ENCODE results near the gene LIM2.

Gene LIM2

DNA sequence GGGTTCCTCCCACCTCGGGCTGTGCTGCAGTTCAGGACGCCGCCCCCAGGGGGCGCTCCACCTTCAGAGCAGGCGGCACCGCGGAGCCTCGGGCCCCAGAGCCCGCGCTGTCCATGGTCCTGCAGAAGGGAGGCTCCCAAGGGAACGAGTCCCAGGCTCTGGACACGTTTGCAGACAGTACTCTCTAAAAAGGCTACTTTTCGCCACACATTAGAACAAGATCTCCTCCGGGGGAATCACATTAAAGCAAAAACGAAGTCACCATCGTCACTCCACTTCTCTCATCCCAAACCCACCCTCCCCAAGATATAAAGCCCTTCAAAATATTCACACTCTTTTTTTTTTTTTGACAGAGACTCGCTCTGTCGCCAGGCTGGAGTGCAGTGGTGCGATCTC, 34.3 kb upstream of the LIM2 start (continued):
- TF ChIP-seq, protein P1, sequence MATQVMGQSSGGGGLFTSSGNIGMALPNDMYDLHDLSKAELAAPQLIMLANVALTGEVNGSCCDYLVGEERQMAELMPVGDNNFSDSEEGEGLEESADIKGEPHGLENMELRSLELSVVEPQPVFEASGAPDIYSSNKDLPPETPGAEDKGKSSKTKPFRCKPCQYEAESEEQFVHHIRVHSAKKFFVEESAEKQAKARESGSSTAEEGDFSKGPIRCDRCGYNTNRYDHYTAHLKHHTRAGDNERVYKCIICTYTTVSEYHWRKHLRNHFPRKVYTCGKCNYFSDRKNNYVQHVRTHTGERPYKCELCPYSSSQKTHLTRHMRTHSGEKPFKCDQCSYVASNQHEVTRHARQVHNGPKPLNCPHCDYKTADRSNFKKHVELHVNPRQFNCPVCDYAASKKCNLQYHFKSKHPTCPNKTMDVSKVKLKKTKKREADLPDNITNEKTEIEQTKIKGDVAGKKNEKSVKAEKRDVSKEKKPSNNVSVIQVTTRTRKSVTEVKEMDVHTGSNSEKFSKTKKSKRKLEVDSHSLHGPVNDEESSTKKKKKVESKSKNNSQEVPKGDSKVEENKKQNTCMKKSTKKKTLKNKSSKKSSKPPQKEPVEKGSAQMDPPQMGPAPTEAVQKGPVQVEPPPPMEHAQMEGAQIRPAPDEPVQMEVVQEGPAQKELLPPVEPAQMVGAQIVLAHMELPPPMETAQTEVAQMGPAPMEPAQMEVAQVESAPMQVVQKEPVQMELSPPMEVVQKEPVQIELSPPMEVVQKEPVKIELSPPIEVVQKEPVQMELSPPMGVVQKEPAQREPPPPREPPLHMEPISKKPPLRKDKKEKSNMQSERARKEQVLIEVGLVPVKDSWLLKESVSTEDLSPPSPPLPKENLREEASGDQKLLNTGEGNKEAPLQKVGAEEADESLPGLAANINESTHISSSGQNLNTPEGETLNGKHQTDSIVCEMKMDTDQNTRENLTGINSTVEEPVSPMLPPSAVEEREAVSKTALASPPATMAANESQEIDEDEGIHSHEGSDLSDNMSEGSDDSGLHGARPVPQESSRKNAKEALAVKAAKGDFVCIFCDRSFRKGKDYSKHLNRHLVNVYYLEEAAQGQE (tag by site-specific recombination; IDR thresholded peaks at IDR 0.05), result peak; percentile 99
- TF ChIP-seq ZBTB1 (tag by site-specific recombination; IDR thresholded peaks at IDR 0.05) (no peak), ZNF585B (tag by site-specific recombination; IDR thresholded peaks at IDR 0.05) (no peak), KLF7 (tag by site-specific recombination; IDR thresholded peaks at IDR 0.05; ENCODE audit: borderline replicate concordance) (no peak), ZNF660 (tag by site-specific recombination; IDR thresholded peaks at IDR 0.05) (0 out of 2 replicates have a peak, but pooled peaks have one; percentile 46), ZNF221 (tag by site-specific recombination; IDR thresholded peaks at IDR 0.05; ENCODE audit: borderline replicate concordance) (0 out of 2 replicates have a peak, but pooled peaks have one; percentile 29), ZNF132 (tag by site-specific recombination; IDR thresholded peaks at IDR 0.05; ENCODE audit: borderline replicate concordance) (no peak), ZNF626 (tag by site-specific recombination; IDR thresholded peaks at IDR 0.05) (no peak), ZNF664 (tag by site-specific recombination; IDR thresholded peaks at IDR 0.05) (no peak), ZNF621 (tag by site-specific recombination; IDR thresholded peaks at IDR 0.05) (no peak), IKZF3 (tag by site-specific recombination; IDR thresholded peaks at IDR 0.05) (0 out of 2 replicates have a peak, but pooled peaks have one; percentile 30), ZNF138 (tag by site-specific recombination; IDR thresholded peaks at IDR 0.05; ENCODE audit: borderline replicate concordance) (no peak), ZNF76 (tag by site-specific recombination; IDR thresholded peaks at IDR 0.05; ENCODE audit: borderline replicate concordance, low read depth) (no peak), MEIS1 (CRISPR knock-in tag; IDR thresholded peaks at IDR 0.05; ENCODE audit: borderline replicate concordance) (0 out of 2 replicates have a peak, but pooled peaks have one; percentile 74), CTCF (tag by site-specific recombination; IDR thresholded peaks at IDR 0.05) (peak; percentile 86)
- TF ChIP-seq, protein P2, sequence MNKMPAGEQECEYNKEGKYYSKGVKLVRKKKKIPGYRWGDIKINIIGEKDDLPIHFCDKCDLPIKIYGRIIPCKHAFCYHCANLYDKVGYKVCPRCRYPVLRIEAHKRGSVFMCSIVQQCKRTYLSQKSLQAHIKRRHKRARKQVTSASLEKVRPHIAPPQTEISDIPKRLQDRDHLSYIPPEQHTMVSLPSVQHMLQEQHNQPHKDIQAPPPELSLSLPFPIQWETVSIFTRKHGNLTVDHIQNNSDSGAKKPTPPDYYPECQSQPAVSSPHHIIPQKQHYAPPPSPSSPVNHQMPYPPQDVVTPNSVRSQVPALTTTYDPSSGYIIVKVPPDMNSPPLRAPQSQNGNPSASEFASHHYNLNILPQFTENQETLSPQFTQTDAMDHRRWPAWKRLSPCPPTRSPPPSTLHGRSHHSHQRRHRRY (tag by site-specific recombination; IDR thresholded peaks at IDR 0.05), result no peak
- TF ChIP-seq, protein P3, sequence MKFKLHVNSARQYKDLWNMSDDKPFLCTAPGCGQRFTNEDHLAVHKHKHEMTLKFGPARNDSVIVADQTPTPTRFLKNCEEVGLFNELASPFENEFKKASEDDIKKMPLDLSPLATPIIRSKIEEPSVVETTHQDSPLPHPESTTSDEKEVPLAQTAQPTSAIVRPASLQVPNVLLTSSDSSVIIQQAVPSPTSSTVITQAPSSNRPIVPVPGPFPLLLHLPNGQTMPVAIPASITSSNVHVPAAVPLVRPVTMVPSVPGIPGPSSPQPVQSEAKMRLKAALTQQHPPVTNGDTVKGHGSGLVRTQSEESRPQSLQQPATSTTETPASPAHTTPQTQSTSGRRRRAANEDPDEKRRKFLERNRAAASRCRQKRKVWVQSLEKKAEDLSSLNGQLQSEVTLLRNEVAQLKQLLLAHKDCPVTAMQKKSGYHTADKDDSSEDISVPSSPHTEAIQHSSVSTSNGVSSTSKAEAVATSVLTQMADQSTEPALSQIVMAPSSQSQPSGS (tag by site-specific recombination; IDR thresholded peaks at IDR 0.05; ENCODE audit: low read depth), result no peak

DNA sequence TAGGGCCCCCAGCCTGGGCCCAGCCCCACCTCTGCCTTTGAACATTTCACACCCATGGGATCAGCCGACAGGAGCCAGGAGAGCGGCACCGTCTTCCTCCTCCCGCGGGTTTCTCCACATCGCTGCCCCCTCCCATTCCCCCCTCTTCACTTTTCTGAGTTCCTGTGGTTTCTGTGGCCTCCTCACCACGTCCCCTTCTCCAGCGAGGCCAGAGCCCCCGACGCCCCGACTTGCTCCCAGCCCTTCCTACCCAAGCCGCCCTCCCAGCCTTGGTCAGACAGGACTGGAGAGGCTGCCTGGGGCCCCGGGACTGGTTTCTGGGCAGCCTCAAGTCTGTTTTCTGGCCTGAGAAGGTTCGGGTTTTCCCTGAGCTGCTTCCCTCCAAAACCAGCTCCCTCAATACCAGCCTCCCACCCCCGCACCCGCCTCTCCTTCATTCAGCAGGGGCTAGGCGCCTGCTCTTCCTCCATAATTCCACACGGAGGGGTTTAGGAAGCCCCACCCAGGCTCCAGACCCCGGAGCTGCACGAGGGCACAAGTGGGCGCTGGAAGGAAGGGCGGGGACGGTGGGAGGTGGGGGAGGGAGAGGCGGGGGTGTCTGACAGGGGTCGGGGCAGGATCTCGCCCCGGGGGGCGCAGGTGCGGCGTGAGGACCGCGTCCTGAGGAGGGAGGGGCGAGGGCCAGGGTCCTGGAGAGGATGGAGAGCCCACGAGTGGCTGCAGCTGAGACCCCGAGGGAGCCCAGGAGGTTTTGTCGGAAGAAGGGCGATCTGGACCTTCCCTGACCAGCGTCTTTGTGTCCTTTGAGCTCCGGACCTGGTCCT, 33.7 kb upstream of the LIM2 start:
- POLR2A ChIA-PET, result interaction anchor here (0.5 to 1.0 kb wide), 2 partner anchors 27 to 150 kb away, joined by 4 to 5 read pairs; partner anchors contain the start of gene ZNF175
- TF ChIP-seq ZNF138 (tag by site-specific recombination; IDR thresholded peaks at IDR 0.05; ENCODE audit: borderline replicate concordance), result no peak
- no peak for TF ChIP-seq ZNF610 (tag by site-specific recombination; IDR thresholded peaks at IDR 0.05; ENCODE audit: borderline replicate concordance)
- TF ChIP-seq ZNF580 (tag by site-specific recombination; IDR thresholded peaks at IDR 0.05), result no peak
- no peak for TF ChIP-seq ZNF843 (tag by site-specific recombination; IDR thresholded peaks at IDR 0.05)
- no peak for TF ChIP-seq MEIS1 (CRISPR knock-in tag; IDR thresholded peaks at IDR 0.05; ENCODE audit: borderline replicate concordance)
- TF ChIP-seq ZNF626 (tag by site-specific recombination; IDR thresholded peaks at IDR 0.05), result no peak
- no peak overlapping the region for H3K4me3 ChIP-seq (ENCODE audit: low read depth, low read length)

More for the DNA sequence above, 33.7 kb upstream of the LIM2 start:
- H3K27ac ChIP-seq (ENCODE audit: extremely low read depth, low read depth, low read length), result no peak overlapping the region
- no peaks in the 10 kb centered on the region for H3K4me1 ChIP-seq (ENCODE audit: control insufficient read depth, insufficient read depth, low read length)
- H3K36me3 ChIP-seq (ENCODE audit: control insufficient read depth in 2 of 2, insufficient read depth in 1 of 2, low read length in 2 of 2), result no peaks in the 10 kb centered on the region
- CTCF ChIA-PET, result interaction anchor here (0.5 to 2.6 kb wide), 43 partner anchors 8 to 1689 kb away, joined by 3 to 12 read pairs (median 4); partner anchors contain the start of gene ZNF615
- no peaks in the 10 kb centered on the region for H3K9me3 ChIP-seq (ENCODE audit: control insufficient read depth, insufficient read depth, low read depth, low read length)

Measured in HEK293 (cell line).